ENCODE measurements around the gene INPP5J. TPM values are rescaled to one million over a fixed set of nuclear protein-coding genes. Genes with fewer than 3 reads are reported as not detected.

The INPP5J gene
- total RNA-seq, 1 experiment from 2014 or later = 4.2 TPM

- CTCF ChIA-PET = interaction anchor here (1.3 kb wide), 1 partner anchor 13 kb away, joined by 9 read pairs; no protein-coding TSS in a partner anchor
- no peak for DNase-seq
- peaks cover 9% of the 10 kb centered on the region for H3K4me1 Mint-ChIP-seq (ENCODE audit: low read depth, unreplicated experiment)
- H3K27ac Mint-ChIP-seq (ENCODE audit: unreplicated experiment) = no peak overlapping the region
- H3K27me3 Mint-ChIP-seq (ENCODE audit: unreplicated experiment) = peaks cover 32% of the 10 kb centered on the region
- H3K4me3 Mint-ChIP-seq (ENCODE audit: low read depth, unreplicated experiment) = peak overlapping the region; percentile 73
- BruUV-seq (replicated peaks) = no TSS peak
- intact Hi-C loops (cut with micrococcal nuclease; ENCODE audit: unreplicated experiment) = no loop called here
- no peak for TF ChIP-seq CTCF (IDR thresholded peaks at IDR 0.05; ENCODE audit: unreplicated experiment)
- H3K9me3 Mint-ChIP-seq (ENCODE audit: low read depth, unreplicated experiment) = no peaks in the 10 kb centered on the region
- H3K36me3 Mint-ChIP-seq (ENCODE audit: insufficient read depth, unreplicated experiment) = peaks cover 8% of the 10 kb centered on the region
These were observed 602 bp upstream of the INPP5J start for GRCh38 chr22:31122196-31122531.

- no peak overlapping the region for H3K27ac Mint-ChIP-seq (ENCODE audit: unreplicated experiment)
- peaks cover 32% of the 10 kb centered on the region for H3K27me3 Mint-ChIP-seq (ENCODE audit: unreplicated experiment)
- H3K4me1 Mint-ChIP-seq (ENCODE audit: low read depth, unreplicated experiment) = peaks cover 9% of the 10 kb centered on the region
- H3K4me3 Mint-ChIP-seq (ENCODE audit: low read depth, unreplicated experiment) = peak overlapping the region; percentile 73
- no peak for TF ChIP-seq CTCF (IDR thresholded peaks at IDR 0.05; ENCODE audit: unreplicated experiment)
- DNase-seq = no peak
- intact Hi-C loops (cut with micrococcal nuclease; ENCODE audit: unreplicated experiment) = no loop called here
- H3K36me3 Mint-ChIP-seq (ENCODE audit: insufficient read depth, unreplicated experiment) = peaks cover 8% of the 10 kb centered on the region
- CTCF ChIA-PET = interaction anchor here (1.3 kb wide), 1 partner anchor 15 kb away, joined by 9 read pairs; no protein-coding TSS in a partner anchor
- no peaks in the 10 kb centered on the region for H3K9me3 Mint-ChIP-seq (ENCODE audit: low read depth, unreplicated experiment)
- BruUV-seq (replicated peaks) = no TSS peak
These were observed 481 bp downstream of the INPP5J start for GRCh38 chr22:31123292-31123602.

GRCh38 chr22:31124290-31124689 lies 1.5 kb downstream of the INPP5J start:
- Mint-ChIP-seq H3K9me3 (ENCODE audit: low read depth, unreplicated experiment) (no peaks in the 10 kb centered on the region), H3K27ac (ENCODE audit: unreplicated experiment) (no peak overlapping the region), H3K4me1 (ENCODE audit: low read depth, unreplicated experiment) (peaks cover 9% of the 10 kb centered on the region), H3K27me3 (ENCODE audit: unreplicated experiment) (peaks cover 29% of the 10 kb centered on the region), H3K36me3 (ENCODE audit: insufficient read depth, unreplicated experiment) (peaks cover 8% of the 10 kb centered on the region), H3K4me3 (ENCODE audit: low read depth, unreplicated experiment) (no peak overlapping the region)
- CTCF ChIA-PET = no interaction called here
- no peak for DNase-seq
- no TSS peak for BruUV-seq (replicated peaks)
- intact Hi-C loops (cut with micrococcal nuclease; ENCODE audit: unreplicated experiment) = no loop called here
- TF ChIP-seq CTCF (IDR thresholded peaks at IDR 0.05; ENCODE audit: unreplicated experiment) = no peak

- intact Hi-C loops (cut with micrococcal nuclease; ENCODE audit: unreplicated experiment) = no loop called here
- Mint-ChIP-seq H3K27me3 (ENCODE audit: unreplicated experiment) (peaks cover 23% of the 10 kb centered on the region), H3K27ac (ENCODE audit: unreplicated experiment) (no peak overlapping the region), H3K9me3 (ENCODE audit: low read depth, unreplicated experiment) (no peaks in the 10 kb centered on the region), H3K36me3 (ENCODE audit: insufficient read depth, unreplicated experiment) (peaks cover 8% of the 10 kb centered on the region), H3K4me1 (ENCODE audit: low read depth, unreplicated experiment) (peaks cover 9% of the 10 kb centered on the region), H3K4me3 (ENCODE audit: low read depth, unreplicated experiment) (no peak overlapping the region)
- CTCF ChIA-PET = no interaction called here
- no TSS peak for BruUV-seq (replicated peaks)
- DNase-seq = no peak
- TF ChIP-seq CTCF (IDR thresholded peaks at IDR 0.05; ENCODE audit: unreplicated experiment) = no peak
These were observed 2.2 kb downstream of the INPP5J start for GRCh38 chr22:31124811-31125465.

Measured in Calu3 (cell line).